GM11168 (cell line): ENCODE results near the gene MFSD12.

Source experiments
- in situ Hi-C: fragments of 300-500 bp; cut with MboI; formaldehyde crosslinking; loops from one replicate; pipeline ENCODE4 v1.12.0; 2022; ENCODE audit warnings: low sequenced_read_pairs; ENCODE audit not compliant: unreplicated experiment

MFSD12 gene

DNA sequence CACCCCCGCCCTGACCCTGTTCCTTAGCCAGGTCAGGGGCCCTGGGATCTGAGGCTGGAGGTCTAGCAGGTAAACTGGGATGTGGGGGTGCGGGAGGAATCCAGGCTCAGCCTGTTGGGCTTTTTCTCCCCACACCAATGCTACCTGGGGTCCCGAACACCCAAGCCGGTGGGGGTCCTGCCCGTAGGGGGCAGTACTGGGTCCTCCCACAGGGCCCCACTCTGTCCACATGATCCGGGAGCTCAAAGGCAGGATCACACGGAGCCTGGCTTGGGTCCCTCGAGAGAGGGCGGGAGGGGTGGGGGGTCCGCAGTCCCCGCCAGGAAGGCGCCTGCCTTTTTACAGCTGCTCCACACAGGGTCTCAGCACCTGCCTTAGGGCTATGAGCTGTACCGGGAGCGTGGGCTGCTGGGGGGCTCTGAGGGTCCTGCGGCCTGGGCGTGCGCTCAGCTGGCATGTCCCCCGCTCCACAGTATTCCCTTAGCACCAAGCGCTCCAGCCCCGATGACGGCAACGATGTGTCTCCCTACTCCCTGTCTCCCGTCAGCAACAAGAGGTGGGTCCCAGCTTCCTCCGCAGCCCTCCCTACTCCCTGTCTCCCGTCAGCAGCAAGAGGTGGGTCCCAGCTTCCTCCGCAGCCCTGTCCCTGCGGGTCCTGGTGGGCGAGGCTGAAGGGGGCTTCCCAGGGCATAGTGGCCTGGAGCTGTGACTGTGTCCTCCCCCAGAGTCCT is 30.7 kb downstream of the MFSD12 start:
- in situ Hi-C loops, result no loop called here

DNA sequence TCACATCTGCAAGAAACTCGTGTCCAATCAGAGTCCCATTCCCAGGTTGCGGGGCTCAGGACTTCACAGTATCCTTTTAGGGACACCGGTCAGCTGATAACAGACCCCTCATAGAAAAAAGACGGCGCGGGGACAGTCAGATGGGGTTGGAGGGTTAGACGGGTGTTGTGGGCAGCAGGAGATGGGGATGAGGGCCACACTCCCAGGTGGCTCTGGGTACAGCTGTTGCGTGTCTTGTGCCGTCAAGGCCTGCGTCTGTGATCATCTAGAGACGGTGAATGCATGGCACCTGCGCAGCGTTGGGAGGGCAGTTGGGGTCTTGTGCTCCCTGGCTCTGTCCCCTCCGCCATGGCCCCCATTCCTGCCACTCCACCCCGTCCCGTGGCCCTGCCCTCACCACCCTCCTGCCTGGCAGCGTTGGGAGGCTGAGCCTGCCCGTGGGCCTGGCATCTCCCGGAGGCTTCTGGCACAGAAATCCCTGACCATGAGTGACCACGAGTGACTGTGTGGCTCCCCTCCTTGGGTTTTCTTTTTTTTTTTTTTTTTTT is 32.4 kb downstream of the MFSD12 start:
- in situ Hi-C loops, result no loop called here

DNA sequence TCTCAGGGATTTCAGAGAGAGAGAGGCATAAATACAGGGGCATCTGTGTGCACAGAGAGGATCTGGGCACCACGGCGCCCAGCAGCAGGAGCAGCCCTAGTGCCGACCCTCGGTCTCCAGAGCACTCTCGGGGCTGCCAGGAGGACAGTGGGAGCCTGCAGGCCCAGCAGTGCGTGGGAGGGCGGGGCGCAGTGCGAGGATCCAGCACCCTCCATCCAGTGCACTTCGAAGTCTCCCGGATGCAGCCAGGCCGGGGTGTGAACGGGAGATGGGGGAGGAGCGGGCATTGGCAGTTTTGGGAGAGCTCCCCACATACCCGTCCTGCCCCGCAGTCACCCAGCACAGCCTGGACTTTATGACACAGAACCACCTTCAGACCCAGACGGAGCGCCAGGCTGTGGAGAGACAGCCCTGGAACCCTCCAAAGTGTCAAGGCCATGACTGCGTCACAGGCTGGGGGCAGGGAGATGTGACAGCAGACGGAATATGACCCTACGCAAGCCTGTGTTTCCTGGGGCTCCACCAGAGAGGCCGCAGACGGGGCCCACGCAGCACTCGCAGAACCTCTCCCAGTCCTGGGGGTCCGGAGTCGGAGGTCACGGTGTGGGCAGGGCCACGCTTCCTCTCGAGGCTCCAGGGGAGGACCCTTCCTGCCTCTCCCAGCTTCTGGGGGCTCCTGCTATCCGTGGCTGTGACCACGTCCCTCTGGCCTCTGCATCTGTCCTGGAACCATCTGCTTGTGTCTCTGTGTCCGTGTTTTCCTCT is 33.1 kb downstream of the MFSD12 start:
- in situ Hi-C loops, result no loop called here

DNA sequence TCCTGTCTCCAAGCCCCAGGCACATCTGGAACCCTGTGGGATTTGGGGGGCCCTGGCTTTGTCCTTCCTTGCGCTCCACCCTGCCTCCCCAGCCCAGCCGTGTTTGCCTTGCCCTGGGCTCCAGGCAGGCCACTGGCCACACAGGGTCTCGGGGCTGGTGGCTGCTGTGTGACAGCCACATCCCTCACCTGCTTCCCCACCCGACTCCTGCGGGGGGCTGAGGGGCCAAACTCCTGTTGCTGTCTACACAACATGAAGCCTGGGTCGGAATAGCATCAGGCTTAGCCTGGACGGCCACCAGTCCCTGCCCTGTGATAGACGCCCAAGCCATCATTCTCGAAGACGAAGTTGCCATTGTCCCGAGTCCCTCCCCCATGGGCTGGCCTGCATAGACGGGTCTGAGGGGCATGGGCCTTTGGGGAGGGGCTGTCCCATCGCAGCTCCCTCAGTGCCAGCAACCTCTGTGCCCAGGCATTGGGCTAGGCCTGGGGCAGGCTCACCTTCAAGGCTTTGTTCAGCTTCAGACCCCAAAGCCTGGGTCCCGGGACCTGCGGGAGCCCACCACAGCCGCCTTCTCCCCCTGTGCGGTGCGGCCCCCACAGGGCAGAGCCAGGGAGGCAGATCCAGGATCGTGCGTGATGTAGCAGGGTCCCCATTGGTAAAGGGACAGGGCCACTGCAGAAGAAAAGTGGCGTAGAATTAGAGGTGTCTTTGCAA is 33.9 kb downstream of the MFSD12 start:
- in situ Hi-C loops, result no loop called here

DNA sequence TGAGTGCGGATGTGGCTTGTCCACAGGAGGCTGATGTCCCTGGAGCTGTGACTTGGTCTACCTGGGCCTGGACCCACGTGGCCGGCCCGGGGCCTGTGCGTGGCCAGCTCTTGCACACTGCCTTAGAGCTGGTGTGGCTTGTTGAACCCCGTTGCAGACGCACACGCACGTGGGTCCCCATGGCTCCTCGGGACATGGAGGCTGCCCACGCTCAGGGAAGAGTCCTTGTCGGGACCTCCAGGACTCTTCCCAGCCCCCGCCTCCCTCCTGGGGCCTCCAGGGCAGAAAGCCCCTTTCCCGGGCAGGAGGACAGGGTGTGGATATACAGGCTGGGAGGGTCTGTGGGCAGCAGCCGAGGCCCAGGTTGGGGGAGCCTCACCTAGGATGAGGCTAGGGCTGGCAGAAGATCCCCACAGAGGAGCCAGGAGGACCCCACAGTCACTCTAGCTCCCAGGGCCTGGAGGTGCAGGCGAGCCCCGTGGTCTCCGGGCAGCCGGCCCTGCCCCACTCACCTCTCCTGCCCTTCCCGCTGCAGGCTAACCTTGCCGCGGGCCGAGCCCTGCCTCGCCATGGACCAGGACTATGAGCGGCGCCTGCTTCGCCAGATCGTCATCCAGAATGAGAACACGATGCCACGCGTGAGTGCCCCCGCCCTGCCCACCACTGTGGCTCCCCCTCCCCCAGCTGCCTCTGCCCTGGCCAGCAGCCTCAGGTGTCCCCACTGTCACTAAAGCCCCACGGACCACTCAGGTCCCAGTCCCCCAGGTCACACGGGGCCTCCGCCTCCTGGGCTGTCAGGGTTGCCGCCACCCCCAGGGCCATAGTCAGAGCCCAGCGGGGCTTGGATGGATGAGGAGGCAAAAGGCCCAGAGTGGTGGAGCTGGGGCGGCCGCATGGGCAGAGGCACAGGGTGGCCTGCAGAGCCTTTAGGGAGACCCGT is 34.7 kb downstream of the MFSD12 start:
- in situ Hi-C loops, result no loop called here

DNA sequence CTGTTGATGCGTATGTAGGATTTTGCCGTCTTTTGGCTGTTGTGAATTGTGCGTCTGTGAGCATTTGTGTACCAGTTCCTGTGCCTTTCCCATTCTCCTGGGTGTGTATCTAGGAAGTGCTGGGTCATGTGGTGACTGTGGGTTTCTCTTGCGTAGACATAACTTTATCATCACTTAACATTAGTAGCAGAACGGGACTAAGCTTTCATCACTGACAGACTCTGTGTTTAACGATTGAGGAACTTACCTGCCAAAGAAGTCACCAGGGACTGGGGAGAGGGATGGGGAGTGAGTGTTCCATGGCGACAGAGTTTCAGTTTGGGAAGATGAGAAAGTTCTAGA is 36.3 kb downstream of the MFSD12 start:
- in situ Hi-C loops, result no loop called here

DNA sequence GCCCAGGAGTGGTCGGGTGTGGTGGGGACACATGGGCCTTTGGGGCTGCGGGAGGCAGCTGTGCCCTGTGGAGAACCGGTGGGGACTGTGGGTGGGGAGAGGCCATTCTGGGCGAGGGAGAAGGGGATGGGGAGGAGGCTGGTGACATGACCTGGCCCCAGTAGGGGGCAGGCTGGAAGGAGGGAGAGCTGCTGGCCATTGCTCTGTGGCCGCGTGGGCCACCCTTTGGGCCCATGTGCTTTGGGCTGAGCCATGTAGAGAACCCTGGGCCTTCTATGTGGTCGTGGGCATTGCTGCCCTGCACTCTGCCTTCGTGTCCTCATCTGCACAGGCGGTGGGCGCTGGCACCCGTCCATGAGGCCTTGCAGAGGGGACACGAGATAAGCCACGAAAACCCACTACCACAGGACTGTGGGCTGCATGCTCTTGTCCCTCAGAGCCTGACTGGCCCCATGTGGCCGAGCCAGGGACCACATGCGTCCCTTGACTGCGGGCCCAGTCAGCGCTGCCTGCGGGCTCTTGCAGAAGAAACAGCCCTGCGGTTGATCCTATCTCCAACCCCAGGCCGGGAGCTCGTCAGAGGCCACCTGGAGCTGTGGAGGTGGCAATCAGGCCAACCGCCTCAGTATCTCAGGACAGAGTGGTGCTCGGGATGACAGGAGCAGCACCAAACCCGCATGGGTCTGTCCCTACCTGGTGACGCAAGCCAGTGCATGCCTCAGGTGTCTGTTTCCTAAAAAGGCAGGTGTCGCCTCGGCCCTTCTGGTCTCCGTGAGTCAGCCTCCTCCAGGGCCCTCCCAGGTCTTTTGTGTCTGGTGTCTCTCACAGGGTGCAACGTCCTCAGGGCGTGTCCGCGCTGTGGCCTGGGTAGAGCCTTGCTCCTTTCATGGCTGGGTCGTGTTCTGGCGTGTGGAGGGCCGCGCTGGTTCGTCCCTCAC is 37.0 kb downstream of the MFSD12 start:
- in situ Hi-C loops, result no loop called here

DNA sequence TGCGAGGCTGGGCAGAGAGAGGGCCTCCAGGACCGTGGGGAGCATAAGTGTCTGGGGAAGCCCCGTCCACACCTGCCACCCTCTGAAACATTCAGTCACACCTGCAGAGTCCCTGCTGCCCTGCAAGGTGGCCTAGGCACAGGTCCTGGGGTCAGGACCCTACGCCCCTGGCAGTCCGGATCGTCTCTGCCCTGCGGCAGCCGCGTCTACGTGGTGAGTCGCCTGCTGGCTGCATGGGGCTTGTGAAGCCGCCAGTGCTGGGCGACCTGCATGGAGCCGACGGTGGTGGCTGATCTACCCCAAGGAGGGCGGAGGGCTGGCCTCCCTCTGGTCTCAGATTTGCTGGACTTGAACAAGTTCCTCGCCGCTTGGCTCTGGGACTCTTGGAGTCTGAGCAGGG is 38.3 kb downstream of the MFSD12 start:
- in situ Hi-C loops, result no loop called here

DNA sequence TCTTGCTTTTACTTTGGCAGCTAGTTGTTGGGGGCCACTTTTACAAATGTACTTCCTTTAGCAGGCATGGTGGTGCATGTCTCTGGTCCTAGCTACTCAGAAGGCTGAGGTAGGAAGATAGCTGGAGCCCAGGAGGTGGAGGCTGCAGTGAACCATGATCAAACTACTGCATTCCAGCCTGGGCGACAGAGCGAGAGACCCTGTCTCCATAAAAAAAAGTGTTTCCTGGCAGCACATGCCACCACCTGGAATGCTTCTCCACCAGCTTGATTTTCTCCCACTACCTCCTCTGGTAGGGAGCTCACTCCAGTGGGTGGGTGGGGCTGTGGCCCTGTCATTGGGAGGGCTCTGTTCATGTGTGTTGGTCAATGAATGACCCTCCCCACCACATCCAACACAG is 38.7 kb downstream of the MFSD12 start:
- in situ Hi-C loops, result no loop called here

DNA sequence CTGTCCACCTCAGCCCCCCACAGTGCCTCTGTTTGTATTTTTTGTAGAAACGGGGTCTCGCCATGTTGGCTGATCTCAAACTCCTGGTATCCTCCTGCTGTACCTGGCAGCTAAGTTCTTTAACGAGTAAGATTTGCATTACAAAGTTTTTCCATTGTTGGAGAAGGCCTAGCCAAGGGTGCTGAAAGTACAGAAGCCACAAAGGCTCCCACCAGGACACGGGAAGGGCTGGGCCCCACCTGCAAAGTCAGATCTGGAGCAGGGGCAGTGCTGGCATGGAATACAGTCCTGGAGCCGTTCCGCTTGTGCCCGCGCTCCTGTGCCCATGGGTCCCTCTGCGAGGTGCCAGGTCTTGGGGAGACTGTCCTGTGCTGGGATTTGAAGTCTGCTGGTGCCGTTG is 39.1 kb downstream of the MFSD12 start:
- in situ Hi-C loops, result no loop called here

DNA sequence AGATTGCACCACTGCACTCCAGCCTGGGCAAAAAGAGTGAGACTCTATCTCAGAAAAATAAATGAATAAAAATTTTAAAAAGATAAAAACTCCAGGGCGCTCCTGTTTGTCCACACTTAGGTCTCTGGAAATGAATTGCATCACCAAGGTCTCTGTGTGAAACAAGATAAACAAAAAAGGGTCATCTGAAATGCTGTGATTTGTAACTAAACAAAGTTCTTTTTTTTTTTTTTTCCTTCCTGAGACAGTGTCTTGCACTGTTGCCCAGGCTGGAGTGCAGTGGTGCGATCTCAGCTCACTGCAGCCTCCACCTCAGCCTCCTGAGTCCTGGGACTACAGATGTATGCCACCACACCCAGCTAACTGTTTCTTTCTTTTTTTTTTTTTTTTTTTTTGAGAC is 39.7 kb downstream of the MFSD12 start:
- in situ Hi-C loops, result no loop called here

DNA sequence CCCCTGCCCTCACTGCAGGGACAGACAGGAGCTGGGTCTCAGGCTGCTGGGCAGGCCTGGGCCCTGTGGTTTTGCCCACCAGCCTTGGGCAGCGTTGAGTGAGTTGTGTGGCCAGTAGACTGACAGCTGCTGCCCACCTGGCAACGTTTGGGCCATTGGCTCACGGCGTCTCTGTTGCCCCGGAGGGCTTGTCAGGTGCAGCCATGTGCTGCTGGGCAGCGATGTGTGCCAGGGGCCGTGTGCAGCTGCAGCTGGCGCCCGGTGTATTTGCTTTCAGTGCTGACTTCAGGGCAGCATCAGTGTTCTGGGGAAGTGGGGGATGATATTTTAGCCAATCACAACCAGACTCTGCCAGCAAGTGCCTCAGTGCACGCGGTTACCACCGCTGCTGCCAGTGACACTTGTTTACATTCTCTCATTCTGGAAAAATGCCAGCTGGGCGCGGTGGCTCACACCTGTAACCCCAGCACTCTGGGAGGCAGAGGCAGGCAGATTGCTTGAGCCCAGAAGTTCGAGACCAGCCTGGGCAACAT is 40.6 kb downstream of the MFSD12 start:
- in situ Hi-C loops, result no loop called here

DNA sequence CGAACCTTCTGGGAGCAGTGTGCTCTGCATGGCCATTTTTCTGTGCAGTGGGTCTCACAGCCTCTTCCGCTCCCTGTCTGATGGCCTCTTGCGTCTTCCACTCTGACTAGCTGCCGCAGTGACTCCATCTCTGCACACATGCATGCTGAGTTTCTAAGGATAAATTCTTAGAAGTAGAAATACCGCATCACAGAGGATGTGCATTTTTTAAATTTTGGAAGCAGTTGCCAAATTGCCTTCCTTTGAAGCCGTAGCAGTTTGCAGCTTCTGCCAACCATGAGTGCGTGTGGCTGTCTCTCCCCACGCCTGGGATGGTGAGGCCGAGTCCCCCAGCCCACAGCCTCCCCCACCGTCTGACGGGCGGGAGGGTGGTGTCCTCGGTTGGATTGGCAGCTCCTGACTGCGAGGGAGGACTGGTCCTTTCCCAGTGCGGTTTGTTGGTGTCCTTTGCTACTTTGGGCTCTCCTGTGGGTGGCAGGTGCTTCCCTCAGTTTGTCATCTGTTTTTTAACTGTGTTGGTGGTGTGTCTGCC is 41.4 kb downstream of the MFSD12 start:
- in situ Hi-C loops, result no loop called here

DNA sequence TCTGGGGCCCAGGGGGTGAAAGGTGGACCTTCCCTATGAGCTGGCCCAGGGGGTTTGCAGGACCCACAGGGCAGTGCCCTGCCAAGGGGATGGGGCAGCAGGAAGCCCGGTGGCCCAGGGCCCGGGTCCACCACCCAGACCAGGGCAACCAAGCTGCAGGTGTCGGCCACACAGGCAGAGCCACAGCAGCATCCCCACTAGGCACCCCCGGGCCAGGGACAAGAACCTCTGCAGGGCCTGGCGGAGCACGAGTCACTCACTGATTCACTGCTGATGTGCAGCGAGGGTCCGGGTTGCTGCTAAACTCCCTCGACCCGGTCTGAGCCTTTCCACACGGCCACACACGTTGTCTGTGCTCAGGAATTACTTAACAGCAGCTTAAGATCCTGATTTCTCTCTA is 42.5 kb downstream of the MFSD12 start:
- in situ Hi-C loops, result no loop called here

DNA sequence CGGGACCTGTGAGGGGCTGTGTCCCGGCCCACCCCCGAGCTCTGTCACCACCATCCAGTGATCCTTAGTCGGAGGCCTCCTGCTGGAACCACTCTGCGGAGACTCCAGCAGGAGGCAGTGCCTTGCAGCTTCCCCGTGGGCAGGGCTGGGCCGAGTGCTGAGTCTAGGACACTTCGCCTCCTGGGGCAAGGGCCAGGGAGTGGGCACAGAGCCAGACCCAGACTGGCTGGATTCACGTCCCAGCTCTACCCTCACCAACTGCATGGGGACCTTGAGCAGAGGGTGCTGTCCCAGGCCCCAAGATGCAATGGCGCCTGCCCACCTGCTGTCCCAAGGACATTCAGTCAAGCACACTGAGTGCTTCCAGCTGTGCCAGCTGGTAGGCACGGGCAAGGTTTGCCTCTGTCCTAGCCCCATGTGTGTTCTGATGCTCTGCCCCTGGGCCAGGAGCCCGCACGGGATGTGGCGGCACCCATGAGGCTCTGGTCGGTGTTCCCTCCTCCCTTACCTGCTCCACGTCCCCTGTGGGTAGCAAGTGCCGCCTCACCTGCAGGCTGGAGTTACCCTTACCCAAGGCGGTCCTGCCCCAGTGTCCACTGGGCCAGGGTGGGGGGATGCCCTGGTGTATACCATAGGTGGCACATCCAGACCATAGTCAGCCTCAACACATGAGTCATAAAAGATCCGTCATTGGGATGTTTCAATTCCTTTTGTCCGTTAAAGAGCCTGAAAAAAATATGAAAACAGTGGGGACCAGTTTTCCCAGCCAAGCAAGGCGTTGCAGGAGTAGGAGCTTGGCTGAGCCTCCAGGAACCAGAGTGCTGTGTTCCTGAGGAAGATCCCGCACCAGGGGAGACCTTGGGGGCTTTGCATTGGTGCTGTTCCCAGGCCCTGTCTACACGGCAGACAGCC is 43.9 kb downstream of the MFSD12 start:
- in situ Hi-C loops, result no loop called here

DNA sequence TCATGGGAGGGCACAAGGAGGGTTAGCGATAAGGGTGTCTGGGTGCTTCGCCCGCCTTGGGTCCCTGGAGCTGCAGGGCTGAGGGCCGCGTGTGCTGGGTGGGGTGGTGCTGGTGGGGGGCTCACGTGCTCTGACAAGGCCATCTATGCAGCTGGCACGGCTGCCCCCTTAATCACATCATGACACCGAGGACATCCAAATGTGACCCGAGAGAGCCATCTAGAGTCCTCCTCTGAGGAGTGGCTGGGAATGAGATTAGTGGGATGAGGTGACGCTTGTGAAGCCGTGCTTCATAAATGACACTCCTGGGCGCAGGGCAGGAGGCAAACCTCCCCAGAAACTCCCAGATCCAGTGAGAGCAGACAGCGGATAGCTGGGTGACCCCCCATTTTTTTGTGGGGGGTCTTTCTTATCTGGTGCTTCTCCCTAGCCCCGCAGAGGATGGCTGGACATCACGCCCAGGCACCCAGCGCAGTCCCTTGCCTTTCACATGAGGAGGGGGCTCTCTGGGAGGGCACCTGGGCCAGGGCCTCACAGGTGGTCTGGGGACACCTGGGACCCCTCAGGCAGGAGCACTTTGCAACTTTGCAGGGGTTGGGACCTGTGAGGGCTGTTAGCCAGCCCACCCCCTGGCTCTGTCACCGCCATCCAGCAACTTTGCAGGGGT is 44.7 kb downstream of the MFSD12 start:
- in situ Hi-C loops, result no loop called here
